CD4-positive, alpha-beta T cell treated with Interleukin-6 for 4 hours (primary cell): ENCODE results near the gene PRLHR.
"Not testable (repeated sequence)": the region's sequence is repeated elsewhere in the genome, so short reads cannot be mapped to it uniquely, and the experiment has no call there.

ENCODE experiments used
- DNase-seq: peaks from one replicate; pipeline ENCODE4 v3.0.0-alpha.2; 2020; ENCODE audit warnings: mixed read lengths

The PRLHR gene

GRCh38 chr10:118595598-118596425, at the start of gene PRLHR:
Gene PRLHR, minus strand, starts transcription at chr10:118595648. Its CDS starts 404 bp downstream, at chr10:118595244.
- peak; percentile 27 for DNase-seq

- no peak for DNase-seq
Measured at GRCh38 chr10:118642228-118642627, 46.8 kb upstream of the PRLHR start.

GRCh38 chr10:118638680-118639079, 43.2 kb upstream of the PRLHR start:
- DNase-seq: no peak

GRCh38 chr10:118635674-118636402, 40.4 kb upstream of the PRLHR start:
- DNase-seq: no peak

GRCh38 chr10:118633786-118634185, 38.3 kb upstream of the PRLHR start:
- no peak for DNase-seq

- DNase-seq: no peak
Measured at GRCh38 chr10:118629211-118629610, 33.8 kb upstream of the PRLHR start.

- DNase-seq: no peak
Measured at GRCh38 chr10:118628397-118628796, 32.9 kb upstream of the PRLHR start.

GRCh38 chr10:118626953-118627352, 31.5 kb upstream of the PRLHR start:
- peak; percentile 3 for DNase-seq

GRCh38 chr10:118625504-118625903, 30.1 kb upstream of the PRLHR start:
- DNase-seq: no peak

GRCh38 chr10:118624747-118625146, 29.3 kb upstream of the PRLHR start:
- no peak for DNase-seq

- DNase-seq: peak; percentile 66
Measured at GRCh38 chr10:118621304-118621942, 26.0 kb upstream of the PRLHR start.

- DNase-seq: not testable (repeated sequence)
Measured at GRCh38 chr10:118613863-118614262, 18.4 kb upstream of the PRLHR start.

- DNase-seq: no peak
Measured at GRCh38 chr10:118610577-118610976, 15.1 kb upstream of the PRLHR start.

GRCh38 chr10:118607768-118608354, 12.4 kb upstream of the PRLHR start:
- no peak for DNase-seq

- no peak for DNase-seq
Measured at GRCh38 chr10:118605694-118606093, 10.2 kb upstream of the PRLHR start.

- DNase-seq: no peak
Measured at GRCh38 chr10:118596426-118597124, 1.1 kb upstream of the PRLHR start.

- DNase-seq: no peak
Measured at GRCh38 chr10:118595064-118595420, 406 bp downstream of the PRLHR start.

GRCh38 chr10:118594392-118595063, 920 bp downstream of the PRLHR start:
- peak; percentile 61 for DNase-seq

- no peak for DNase-seq
Measured at GRCh38 chr10:118592675-118593330, 2.6 kb downstream of the PRLHR start.

- DNase-seq: no peak
Measured at GRCh38 chr10:118590334-118590733, 5.1 kb downstream of the PRLHR start.

GRCh38 chr10:118587881-118588651, 7.4 kb downstream of the PRLHR start:
- DNase-seq: no peak
